ENCODE measurements around the gene RNF215.

GRCh38 chr22:30356449-30357235 is 30.6 kb downstream of the RNF215 start, which contains the start of the genes CCDC157 and SF3A1:
- TF ChIP-seq CTCF (IDR thresholded peaks at IDR 0.05) (peak in 1 of 3 experiments; percentile 20), EP300 (IDR thresholded peaks at IDR 0.05) (peak; percentile 28), POLR2AphosphoS5 (IDR thresholded peaks at IDR 0.05) (peak; percentile 95 to 98)

All from esophagus muscularis mucosa (tissue), 4 donors.